ENCODE results near the gene COMMD8. TPM values are rescaled to one million over a fixed set of nuclear protein-coding genes. Genes with fewer than 3 reads are reported as not detected.

COMMD8 gene
- total RNA-seq, 1 experiment from 2014 or later: 10.9 TPM

DNA sequence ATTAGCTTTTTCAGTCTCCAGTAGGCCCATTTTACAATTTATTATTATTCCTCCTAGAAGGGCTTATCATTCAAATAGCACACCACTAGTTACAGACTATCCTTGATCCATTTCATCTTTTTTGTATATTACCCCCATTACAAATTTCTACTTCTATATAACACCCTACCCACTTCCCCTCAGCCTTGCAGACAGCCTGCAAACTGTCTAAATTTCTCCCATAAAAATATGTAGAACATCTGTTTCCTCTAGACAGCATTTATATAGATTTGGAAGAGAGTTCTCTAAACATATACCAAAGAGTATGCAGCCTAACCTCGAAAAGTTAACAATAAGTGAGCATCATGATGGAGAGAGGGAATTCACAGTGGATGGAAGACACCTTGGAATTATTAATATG is 30.8 kb downstream of the COMMD8 start:
- no peak overlapping the region for H3K23ac ChIP-seq (ENCODE audit: insufficient read length, low read depth, low read length)
- H3K27ac Mint-ChIP-seq: no peak overlapping the region
- no peak overlapping the region for H3K56ac ChIP-seq (ENCODE audit: insufficient read length, low read depth, low read length)
- H3T11ph ChIP-seq (ENCODE audit: low read length): no peak overlapping the region
- no peak overlapping the region for H2BK120ac ChIP-seq (ENCODE audit: low read depth, low read length, poor library complexity, severe bottlenecking)
- H2BK15ac ChIP-seq (ENCODE audit: low read depth, low read length): no peak overlapping the region
- H3K4ac ChIP-seq (ENCODE audit: low read depth, low read length): no peak overlapping the region
- H4K5ac ChIP-seq (ENCODE audit: insufficient read length, low read depth, low read length): no peak overlapping the region
- H2AFZ ChIP-seq (ENCODE audit: low read length): no peak overlapping the region
- H3K4me1 ChIP-seq (ENCODE audit: insufficient read depth, low read length): no peaks in the 10 kb centered on the region
- H3K23me2 ChIP-seq (ENCODE audit: insufficient read length, low read depth, low read length, poor library complexity, severe bottlenecking): no peaks in the 10 kb centered on the region
- no peaks in the 10 kb centered on the region; a peak in 1 of 5 replicates for H3K9me3 Mint-ChIP-seq
- H3K79me2 ChIP-seq (ENCODE audit: insufficient read depth, low read length): no peaks in the 10 kb centered on the region
- no peak overlapping the region for H2BK5ac ChIP-seq (ENCODE audit: insufficient read length, low read length)
- H3K4me1 Mint-ChIP-seq: no peaks in the 10 kb centered on the region
- H3K27me3 Mint-ChIP-seq (ENCODE audit: low read depth): no peaks in the 10 kb centered on the region
- TF ChIP-seq, protein P1, sequence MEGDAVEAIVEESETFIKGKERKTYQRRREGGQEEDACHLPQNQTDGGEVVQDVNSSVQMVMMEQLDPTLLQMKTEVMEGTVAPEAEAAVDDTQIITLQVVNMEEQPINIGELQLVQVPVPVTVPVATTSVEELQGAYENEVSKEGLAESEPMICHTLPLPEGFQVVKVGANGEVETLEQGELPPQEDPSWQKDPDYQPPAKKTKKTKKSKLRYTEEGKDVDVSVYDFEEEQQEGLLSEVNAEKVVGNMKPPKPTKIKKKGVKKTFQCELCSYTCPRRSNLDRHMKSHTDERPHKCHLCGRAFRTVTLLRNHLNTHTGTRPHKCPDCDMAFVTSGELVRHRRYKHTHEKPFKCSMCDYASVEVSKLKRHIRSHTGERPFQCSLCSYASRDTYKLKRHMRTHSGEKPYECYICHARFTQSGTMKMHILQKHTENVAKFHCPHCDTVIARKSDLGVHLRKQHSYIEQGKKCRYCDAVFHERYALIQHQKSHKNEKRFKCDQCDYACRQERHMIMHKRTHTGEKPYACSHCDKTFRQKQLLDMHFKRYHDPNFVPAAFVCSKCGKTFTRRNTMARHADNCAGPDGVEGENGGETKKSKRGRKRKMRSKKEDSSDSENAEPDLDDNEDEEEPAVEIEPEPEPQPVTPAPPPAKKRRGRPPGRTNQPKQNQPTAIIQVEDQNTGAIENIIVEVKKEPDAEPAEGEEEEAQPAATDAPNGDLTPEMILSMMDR (conservative IDR thresholded peaks at IDR 0.05): no peak
- no peaks in the 10 kb centered on the region for H3K79me1 ChIP-seq (ENCODE audit: insufficient read depth, low read depth, low read length, poor library complexity, severe bottlenecking)
- no peak overlapping the region for H2BK12ac ChIP-seq (ENCODE audit: insufficient read length, low read depth, low read length)
- no peaks in the 10 kb centered on the region for H3K9me3 ChIP-seq (ENCODE audit: control insufficient read depth, low read depth, low read length)
- no peak overlapping the region for H4K91ac ChIP-seq (ENCODE audit: insufficient read length, low read depth, low read length)
- H3K36me3 Mint-ChIP-seq (ENCODE audit: insufficient read depth in 1 of 3, low read depth in 3 of 3): no peaks in the 10 kb centered on the region
- no peak overlapping the region for H4K8ac ChIP-seq (replicated peaks; ENCODE audit: insufficient read length, low read depth, low read length)
- H3K18ac ChIP-seq (ENCODE audit: insufficient read length, low read depth, low read length): no peak overlapping the region
- H4K20me1 ChIP-seq (ENCODE audit: control insufficient read depth, insufficient read depth, insufficient read length): no peaks in the 10 kb centered on the region
- H3K27me3 ChIP-seq (ENCODE audit: insufficient read depth, low read length): no peaks in the 10 kb centered on the region
- no peak overlapping the region for H3K14ac ChIP-seq (ENCODE audit: insufficient read depth, low read length)
- no peak overlapping the region for H3K9ac ChIP-seq (ENCODE audit: extremely low read depth, insufficient read length, low read length)
- no peak for DNase-seq
- no peak overlapping the region for H2BK20ac ChIP-seq (ENCODE audit: low read depth, low read length, poor library complexity, severe bottlenecking)
- H2AK5ac ChIP-seq (ENCODE audit: insufficient read length, low read length): no peak overlapping the region
- H3K27ac ChIP-seq (ENCODE audit: insufficient read length, low read depth, low read length): no peak overlapping the region
- no CpG with 5 or more reads among the region's 1 CpG for WGBS (ENCODE audit: extremely low coverage, insufficient read length, low lambda C conversion rate)
- no peak overlapping the region for H3K4me2 ChIP-seq (ENCODE audit: insufficient read depth, insufficient read length, low read length)
- no peak overlapping the region for H3K4me3 Mint-ChIP-seq

Data from H9 (cell line).